H1 (cell line): ENCODE measurements around the gene TTR. TPM values are rescaled to one million over a fixed set of nuclear protein-coding genes. Genes with fewer than 3 reads are reported as not detected.

ENCODE experiments used
- CTCF ChIA-PET: fragments of 300-600 bp; sonication (Branson Sonifier 250); formaldehyde crosslinking; loops from one replicate; lab custom pipeline; 2021; ENCODE audit not compliant: partially characterized antibody; lab: Charles Lee
- POLR2A ChIA-PET: fragments of 300-600 bp; sonication (Branson Sonifier 250); formaldehyde crosslinking; loops from one replicate; lab custom pipeline; 2021; ENCODE audit warnings: inconsistent platforms; ENCODE audit not compliant: partially characterized antibody; lab: Charles Lee
- DNase-seq, 2 experiments: peaks; one replicate each; pipeline versions ENCODE4 v3.0.0 to v3.0.0-alpha.2; 2010 to 2022; ENCODE audit warnings: low spot score in 2 of 2, low read depth in 1 of 2, mixed read lengths in 1 of 2
- FAIRE-seq: peaks from 2 replicates; lab custom pipeline; 2011; peaks lifted over from hg19 to GRCh38; lab: Jason Lieb, UNC
- H2AFZ ChIP-seq: 2 replicates; pipeline ENCODE4 v1.8.1; 2012; ENCODE audit warnings: low read length, inconsistent platforms
- H2AK5ac ChIP-seq: 2 replicates; pipeline ENCODE4 v1.6.1; 2013; ENCODE audit warnings: low read depth, low read length
- H2BK120ac ChIP-seq: replicated peaks from 2 replicates; pipeline ENCODE3; 2013; ENCODE audit warnings: low read depth, low read length, inconsistent platforms
- H2BK12ac ChIP-seq: 2 replicates; pipeline ENCODE4 v1.6.1; 2013; ENCODE audit warnings: low read depth, low read length
- H2BK15ac ChIP-seq: 2 replicates; pipeline ENCODE4 v1.6.1; 2013; ENCODE audit warnings: low read length
- H2BK20ac ChIP-seq: 2 replicates; pipeline ENCODE4 v1.6.1; 2013; ENCODE audit warnings: low read length
- H2BK5ac ChIP-seq: 2 replicates; pipeline ENCODE4 v1.6.1; 2013; ENCODE audit warnings: low read depth, low read length
- H3K14ac ChIP-seq: 2 replicates; pipeline ENCODE4 v1.6.1; 2013; ENCODE audit warnings: inconsistent platforms; ENCODE audit not compliant: insufficient read length
- H3K18ac ChIP-seq: 2 replicates; pipeline ENCODE4 v1.6.1; 2013; ENCODE audit warnings: low read length; ENCODE audit errors: extremely low read depth
- H3K23ac ChIP-seq: 2 replicates; pipeline ENCODE4 v1.6.1; 2013; ENCODE audit warnings: inconsistent platforms; ENCODE audit not compliant: insufficient read length
- H3K23me2 ChIP-seq: 2 replicates; pipeline ENCODE4 v1.6.1; 2013; ENCODE audit warnings: low read depth, low read length
- H3K27ac ChIP-seq: 2 replicates; pipeline ENCODE4 v1.6.1; 2011; ENCODE audit warnings: low read depth, low read length, inconsistent platforms
- H3K27me3 ChIP-seq, 4 experiments: replicated peaks in 1 of 4; 1 replicate in 1 of 4; 2 replicates in 3 of 4; pipeline versions ENCODE4 v1.6.1 to v1.8.1; 2011 to 2013; ENCODE audit warnings: low read length in 3 of 4, mild to moderate bottlenecking in 3 of 4, inconsistent platforms in 2 of 4, mixed read lengths in 2 of 4, moderate library complexity in 1 of 4; ENCODE audit not compliant: control insufficient read depth in 3 of 4, insufficient read depth in 3 of 4; ENCODE audit errors: extremely low read depth in 1 of 4
- H3K36me3 ChIP-seq, 4 experiments: 2 replicates each; pipeline versions ENCODE4 v1.6.1 to v1.8.1; 2011 to 2013; ENCODE audit warnings: mild to moderate bottlenecking in 4 of 4, low read length in 3 of 4, moderate library complexity in 2 of 4, control low read depth in 1 of 4, inconsistent platforms in 1 of 4; ENCODE audit not compliant: insufficient read depth in 4 of 4, control insufficient read depth in 2 of 4
- H3K4ac ChIP-seq: replicated peaks from 2 replicates; pipeline ENCODE3; 2013; ENCODE audit warnings: low read length, low read depth, mixed read lengths, inconsistent platforms; ENCODE audit not compliant: insufficient read length
- H3K4me1 ChIP-seq, 4 experiments: replicated peaks in 1 of 4; 1 replicate in 1 of 4; 2 replicates in 3 of 4; pipeline versions ENCODE4 v1.6.1 to v1.8.1; 2011 to 2013; ENCODE audit warnings: low read length in 3 of 4, inconsistent platforms in 2 of 4, mixed read lengths in 1 of 4; ENCODE audit not compliant: insufficient read depth in 4 of 4, control insufficient read depth in 3 of 4
- H3K4me2 ChIP-seq, 2 experiments: 2 replicates each; pipeline versions ENCODE4 v1.6.1 to v1.8.1; 2011 to 2013; ENCODE audit warnings: low read depth in 2 of 2, low read length in 2 of 2, control low read depth in 1 of 2, inconsistent platforms in 1 of 2, mild to moderate bottlenecking in 1 of 2; ENCODE audit not compliant: insufficient read depth in 1 of 2
- H3K4me3 ChIP-seq, 4 experiments: fragments of 200-600, 300-600 bp in 1 of 4; sonication (generic), shearing (Covaris generic), sonication (Bioruptor Twin) in 1 of 4; 2 replicates each; pipeline versions ENCODE4 v1.5.1 to v1.8.1; 2011 to 2016; ENCODE audit warnings: low read length in 4 of 4, low read depth in 3 of 4, control low read depth in 2 of 4, inconsistent platforms in 2 of 4, mild to moderate bottlenecking in 2 of 4, mixed read lengths in 1 of 4, moderate library complexity in 1 of 4; ENCODE audit not compliant: insufficient read depth in 2 of 4; ENCODE audit errors: extremely low read depth in 1 of 4
- H3K56ac ChIP-seq: replicated peaks from 2 replicates; pipeline ENCODE3; 2013; ENCODE audit warnings: low read depth, mild to moderate bottlenecking, mixed read lengths, low read length, inconsistent platforms; ENCODE audit not compliant: insufficient read length
- H3K79me1 ChIP-seq: 2 replicates; pipeline ENCODE4 v1.6.1; 2013; ENCODE audit warnings: low read depth, low read length, control low read depth
- H3K79me2 ChIP-seq, 2 experiments: 2 replicates each; pipeline versions ENCODE4 v1.6.1 to v1.8.1; 2012 to 2013; ENCODE audit warnings: low read length in 2 of 2, mild to moderate bottlenecking in 2 of 2, inconsistent platforms in 1 of 2; ENCODE audit not compliant: insufficient read depth in 2 of 2, control insufficient read depth in 1 of 2
- H3K9ac ChIP-seq, 4 experiments: replicated peaks in 1 of 4; 1 replicate in 1 of 4; 2 replicates in 3 of 4; pipeline versions ENCODE4 v1.6.1 to v1.8.1; 2011 to 2013; ENCODE audit warnings: low read depth in 3 of 4, low read length in 3 of 4, control low read depth in 2 of 4, mild to moderate bottlenecking in 2 of 4, moderate library complexity in 2 of 4, inconsistent platforms in 1 of 4; ENCODE audit errors: extremely low read depth in 1 of 4
- H3K9me3 ChIP-seq, 2 experiments: 2 replicates each; pipeline versions ENCODE4 v1.6.1 to v1.8.1; 2012 to 2013; ENCODE audit warnings: mild to moderate bottlenecking in 2 of 2, moderate library complexity in 2 of 2, control low read depth in 1 of 2, inconsistent platforms in 1 of 2, low read depth in 1 of 2, low read length in 1 of 2, mixed read lengths in 1 of 2; ENCODE audit not compliant: insufficient read depth in 2 of 2
- H4K20me1 ChIP-seq, 2 experiments: replicated peaks in 1 of 2; 2 replicates each; pipeline versions ENCODE3 to v1.8.1; 2011 to 2013; ENCODE audit warnings: inconsistent platforms in 2 of 2, low read length in 2 of 2, mild to moderate bottlenecking in 1 of 2; ENCODE audit not compliant: insufficient read depth in 2 of 2, control insufficient read depth in 1 of 2
- H4K5ac ChIP-seq: 2 replicates; pipeline ENCODE4 v1.6.1; 2013; ENCODE audit warnings: low read length, low read depth, mixed read lengths, inconsistent platforms; ENCODE audit not compliant: insufficient read length
- H4K8ac ChIP-seq: 2 replicates; pipeline ENCODE4 v1.8.0; 2013; ENCODE audit warnings: mild to moderate bottlenecking, moderate library complexity, low read length, inconsistent platforms; ENCODE audit not compliant: insufficient read depth; ENCODE audit errors: extremely low read depth
- H4K91ac ChIP-seq: replicated peaks from 2 replicates; pipeline ENCODE3; 2013; ENCODE audit warnings: low read length, mixed read lengths, inconsistent platforms; ENCODE audit not compliant: insufficient read length
- EGR1 ChIP-seq: IDR thresholded peaks from 2 replicates; pipeline ENCODE4 v1.6.1; 2011; ENCODE audit warnings: low read depth, low read length, borderline replicate concordance
- EZH2 ChIP-seq: fragments of 200-600 bp; sonication (generic); IDR thresholded peaks from 2 replicates; pipeline ENCODE4 v1.7.1; 2012; ENCODE audit warnings: low read depth, mild to moderate bottlenecking, moderate library complexity, low read length, inconsistent platforms; ENCODE audit not compliant: severe bottlenecking
- GABPA ChIP-seq: IDR thresholded peaks from 2 replicates; pipeline ENCODE4 v1.6.1; 2011; ENCODE audit warnings: mild to moderate bottlenecking, low read length, moderate library complexity, borderline replicate concordance; ENCODE audit not compliant: insufficient read depth
- JUND ChIP-seq: IDR thresholded peaks from 2 replicates; pipeline ENCODE4 v1.6.1; 2011; ENCODE audit warnings: mild to moderate bottlenecking, improper control_type of control experiment, low read length
- PHF8 ChIP-seq: fragments of 200-600 bp; sonication (generic); conservative IDR thresholded peaks from 2 replicates; pipeline ENCODE4 v1.7.1; 2012; ENCODE audit warnings: low read depth, mild to moderate bottlenecking, inconsistent platforms, low read length, moderate library complexity
- POU5F1 ChIP-seq: IDR thresholded peaks from 2 replicates; pipeline ENCODE4 v1.6.1; 2011; ENCODE audit warnings: low read depth, mild to moderate bottlenecking, low read length, moderate library complexity
- RNF2 ChIP-seq: fragments of 200-900, 300-1000 bp; sonication (generic); IDR thresholded peaks from 2 replicates; pipeline ENCODE4 v1.7.1; 2016; ENCODE audit warnings: borderline replicate concordance, low read depth, mild to moderate bottlenecking, antibody characterized with exemption, low read length; ENCODE audit not compliant: poor library complexity, severe bottlenecking; ENCODE audit errors: missing control alignments
- SAP30 ChIP-seq: fragments of 300-600 bp; sonication (generic); IDR thresholded peaks from 2 replicates; pipeline ENCODE4 v1.7.1; 2012; ENCODE audit warnings: low read length, moderate library complexity, mild to moderate bottlenecking, inconsistent platforms; ENCODE audit not compliant: insufficient read depth, insufficient replicate concordance
- SRF ChIP-seq: IDR thresholded peaks from 2 replicates; pipeline ENCODE4 v1.6.1; 2011; ENCODE audit warnings: mild to moderate bottlenecking, low read depth, low read length, moderate library complexity
- TEAD4 ChIP-seq: IDR thresholded peaks from 2 replicates; pipeline ENCODE4 v1.6.1; 2012; ENCODE audit warnings: low read depth, low read length, inconsistent platforms, mixed read lengths
- USF2 ChIP-seq: IDR thresholded peaks from 2 replicates; pipeline ENCODE4 v1.6.1; 2011; ENCODE audit warnings: low read length, improper control_type of control experiment
- WGBS, 2 experiments: shearing (Covaris generic) in 1 of 2; methylation state at CpG; one replicate each; pipeline versions ENCODE4 v1.1.6 to v1.1.7; 2013 to 2015; ENCODE audit warnings: low lambda C conversion rate in 2 of 2, mixed read lengths in 2 of 2, inconsistent platforms in 1 of 2, low coverage in 1 of 2, missing lambda C conversion rate in 1 of 2; ENCODE audit not compliant: insufficient replicate concordance in 2 of 2, insufficient coverage in 1 of 2, insufficient read length in 1 of 2; ENCODE audit errors: extremely low coverage in 1 of 2, missing lambda C conversion rate in 1 of 2; 5-methylcytosine and 5-hydroxymethylcytosine counted together
- polyA plus RNA-seq, 7 experiments: library from polyadenylated mRNA; depleted of rRNA in 3 of 7; stranded (reverse) in 5 of 7; unstranded in 2 of 7; fragments of >200 nt in 5 of 7; fragments of 200-250 nt in 2 of 7; gene quantifications; 1 replicate in 5 of 7; 2 replicates in 1 of 7; 4 replicates in 1 of 7; pipeline versions ENCODE4 v1.2.1 to v1.2.3, GENCODE V29; 2011 to 2013; ENCODE audit warnings: missing spikeins in 2 of 7, mixed read lengths in 2 of 7
- total RNA-seq: library from RNA; stranded (reverse); fragmentation: NEBNext Ultra II Directional; extraction: Animal tissue kit (Norgen Biotek cat#: 25700); gene quantifications from 2 replicates; pipeline ENCODE4 v1.2.1, GENCODE V29; 2021
- TF ChIP-seq, protein P1 (sequence below): IDR thresholded peaks from 2 replicates; pipeline ENCODE4 v1.6.1; 2012; ENCODE audit warnings: inconsistent platforms

TTR gene
- total and polyA plus RNA-seq, 2 of the 8 experiments (the other 6 are each of a cell fraction or from before 2014, with no cell fraction given) = not detected

- no peak overlapping the region for H4K5ac ChIP-seq
- H3K79me1 ChIP-seq = no peaks in the 10 kb centered on the region
- DNase-seq (no peak), FAIRE-seq (no peak)
- H3K23ac ChIP-seq = no peak overlapping the region
- no peaks in the 10 kb centered on the region for H3K79me2 ChIP-seq
- H3K14ac ChIP-seq = no peak overlapping the region
- peaks cover 5 to 10% of the 10 kb centered on the region in 2 experiments for H3K9me3 ChIP-seq
- H4K20me1 ChIP-seq = no peaks in the 10 kb centered on the region
- no peak overlapping the region for H2AK5ac ChIP-seq
- CTCF ChIA-PET = interaction anchor here (0.7 kb wide), 1 partner anchor 35 kb away, joined by 3 read pairs; no protein-coding TSS in a partner anchor
- H2BK5ac ChIP-seq = no peak overlapping the region
- no peak overlapping the region for H2AFZ ChIP-seq
- no peak overlapping the region for H3K9ac ChIP-seq
- POLR2A ChIA-PET = no interaction called here
- no peak overlapping the region for H2BK20ac ChIP-seq
- no peak overlapping the region for H3K56ac ChIP-seq
- no peaks in the 10 kb centered on the region for H3K23me2 ChIP-seq
- no peak overlapping the region for H3K4me2 ChIP-seq
- H3K18ac ChIP-seq = no peak overlapping the region
- no peak overlapping the region for H4K8ac ChIP-seq
- H3K27me3 ChIP-seq = no peaks in the 10 kb centered on the region
- 92% methylated on average over 1 of the region's 1 CpG; no CpG with 5 or more reads in 1 of the 2 experiments for WGBS, 2 experiments
- no peak overlapping the region for H2BK15ac ChIP-seq
- no peaks in the 10 kb centered on the region for H3K4me1 ChIP-seq
- no peak overlapping the region for H2BK12ac ChIP-seq
- peaks cover 0 to 17% (median 5%) of the 10 kb centered on the region in 4 experiments; a peak in 3 of 8 replicates for H3K36me3 ChIP-seq
- no peak overlapping the region for H3K4ac ChIP-seq
- H3K27ac ChIP-seq = no peak overlapping the region
- no peak overlapping the region for H4K91ac ChIP-seq
- no peak overlapping the region for H2BK120ac ChIP-seq
- H3K4me3 ChIP-seq = no peak overlapping the region
- TF ChIP-seq EGR1 (no peak), JUND (no peak), POU5F1 (no peak), PHF8 (no peak), USF2 (no peak), RNF2 (no peak), EZH2 (no peak), SAP30 (no peak), SRF (no peak), TEAD4 (no peak), GABPA (no peak)
- TF ChIP-seq, protein P1, sequence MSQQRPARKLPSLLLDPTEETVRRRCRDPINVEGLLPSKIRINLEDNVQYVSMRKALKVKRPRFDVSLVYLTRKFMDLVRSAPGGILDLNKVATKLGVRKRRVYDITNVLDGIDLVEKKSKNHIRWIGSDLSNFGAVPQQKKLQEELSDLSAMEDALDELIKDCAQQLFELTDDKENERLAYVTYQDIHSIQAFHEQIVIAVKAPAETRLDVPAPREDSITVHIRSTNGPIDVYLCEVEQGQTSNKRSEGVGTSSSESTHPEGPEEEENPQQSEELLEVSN = no peak
These were observed 39.8 kb downstream of the TTR start for GRCh38 chr18:31631526-31631925.
